Stomach (tissue), 4 donors: ENCODE measurements around the gene MED22.

Source experiments
- CTCF ChIP-seq, 7 experiments: fragments of 450-650 bp in 4 of 7; fragments of 200-600 bp in 3 of 7; sonication (generic) in 3 of 7; IDR thresholded peaks; one replicate each; pipeline ENCODE4 v1.5.1; 2016 to 2019; ENCODE audit warnings: antibody characterized with exemption in 7 of 7, control low read depth in 2 of 7, mild to moderate bottlenecking in 1 of 7
- EP300 ChIP-seq: sonication (generic); formaldehyde crosslinking; IDR thresholded peaks from one replicate; pipeline ENCODE4 v1.6.1; 2017; ENCODE audit warnings: antibody characterized with exemption
- POLR2A ChIP-seq, 4 donors: fragments of 450-650 bp; IDR thresholded peaks; one replicate each; pipeline ENCODE4 v1.6.1; 2016; ENCODE audit warnings: antibody characterized with exemption in 4 of 4, control low read depth in 2 of 4, mild to moderate bottlenecking in 1 of 4, moderate library complexity in 1 of 4
- POLR2AphosphoS5 ChIP-seq, 3 donors: sonication (generic); formaldehyde crosslinking; IDR thresholded peaks; one replicate each; pipeline ENCODE4 v1.6.1; 2016; ENCODE audit warnings: antibody characterized with exemption in 3 of 3

- TF ChIP-seq EP300: no peak
- TF ChIP-seq POLR2A (IDR thresholded peaks at IDR 0.05): no peak
- no peak for TF ChIP-seq CTCF (IDR thresholded peaks at IDR 0.05)
- no peak for TF ChIP-seq POLR2AphosphoS5 (IDR thresholded peaks at IDR 0.05)
Observed at GRCh38 chr9:133323211-133323610, 24.7 kb downstream of the MED22 start.
